Astrocyte (in vitro differentiated cells and primary cell): Measurements from ENCODE around the gene CNTLN. TPM values are rescaled to one million over a fixed set of nuclear protein-coding genes. Genes with fewer than 3 reads are reported as not detected.
"Not testable (repeated sequence)": the region's sequence is repeated elsewhere in the genome, so short reads cannot be mapped to it uniquely, and the experiment has no call there.

Experiments used
- DNase-seq: peaks from one replicate; pipeline ENCODE4 v3.0.0-alpha.2; 2010; ENCODE audit warnings: low read depth
- FAIRE-seq: peaks from 2 replicates; lab custom pipeline; 2011; peaks lifted over from hg19 to GRCh38; lab: Jason Lieb, UNC
- H2AFZ ChIP-seq: 2 replicates; pipeline ENCODE4 v1.6.0; 2012; ENCODE audit warnings: low read depth, low read length, inconsistent platforms
- H3K27ac ChIP-seq: 2 replicates; pipeline ENCODE4 v1.5.1; 2011; ENCODE audit warnings: low read depth, low read length, inconsistent platforms
- H3K27me3 ChIP-seq: 2 replicates; pipeline ENCODE4 v1.6.0; 2011; ENCODE audit warnings: low read length, inconsistent platforms; ENCODE audit not compliant: insufficient read depth
- H3K36me3 ChIP-seq: 2 replicates; pipeline ENCODE4 v1.5.1; 2011; ENCODE audit warnings: low read length, inconsistent platforms; ENCODE audit not compliant: insufficient read depth
- H3K4me1 ChIP-seq: 2 replicates; pipeline ENCODE4 v1.5.1; 2011; ENCODE audit warnings: low read length, inconsistent platforms; ENCODE audit not compliant: insufficient read depth
- H3K4me2 ChIP-seq: 2 replicates; pipeline ENCODE4 v1.6.0; 2012; ENCODE audit warnings: low read length, inconsistent platforms
- H3K4me3 ChIP-seq: 2 replicates; pipeline ENCODE4 v1.5.1; 2011; ENCODE audit warnings: low read depth, mild to moderate bottlenecking, low read length, inconsistent platforms; ENCODE audit not compliant: insufficient read depth
- H3K79me2 ChIP-seq: 2 replicates; pipeline ENCODE4 v1.6.0; 2012; ENCODE audit warnings: mild to moderate bottlenecking, low read length, inconsistent platforms; ENCODE audit not compliant: insufficient read depth
- H3K9ac ChIP-seq: 2 replicates; pipeline ENCODE4 v1.6.0; 2012; ENCODE audit warnings: mild to moderate bottlenecking, low read length, inconsistent platforms
- H3K9me3 ChIP-seq: 2 replicates; pipeline ENCODE4 v1.5.1; 2012; ENCODE audit warnings: low read depth, mild to moderate bottlenecking, low read length, inconsistent platforms; ENCODE audit not compliant: insufficient read depth
- H4K20me1 ChIP-seq: 2 replicates; pipeline ENCODE4 v1.6.0; 2012; ENCODE audit warnings: low read length, inconsistent platforms; ENCODE audit not compliant: insufficient read depth
- H3K27ac Mint-ChIP-seq: one replicate; pipeline ENCODE4 v1.8.0; 2021; ENCODE audit warnings: mild to moderate bottlenecking, mixed read lengths; ENCODE audit not compliant: unreplicated experiment
- H3K27me3 Mint-ChIP-seq: one replicate; pipeline ENCODE4 v1.8.0; 2021; ENCODE audit warnings: low read depth, mixed read lengths; ENCODE audit not compliant: unreplicated experiment
- H3K36me3 Mint-ChIP-seq: one replicate; pipeline ENCODE4 v1.8.0; 2021; ENCODE audit warnings: low read depth, mixed read lengths; ENCODE audit not compliant: unreplicated experiment
- H3K4me1 Mint-ChIP-seq: one replicate; pipeline ENCODE4 v1.8.0; 2021; ENCODE audit warnings: low read depth, mixed read lengths; ENCODE audit not compliant: unreplicated experiment
- H3K4me3 Mint-ChIP-seq: one replicate; pipeline ENCODE4 v1.8.0; 2021; ENCODE audit warnings: mild to moderate bottlenecking, moderate library complexity, mixed read lengths; ENCODE audit not compliant: unreplicated experiment
- H3K9me3 Mint-ChIP-seq: one replicate; pipeline ENCODE4 v1.8.0; 2021; ENCODE audit warnings: mild to moderate bottlenecking, mixed read lengths; ENCODE audit not compliant: unreplicated experiment
- EZH2 ChIP-seq: IDR thresholded peaks from 2 replicates; pipeline ENCODE4 v1.6.1; 2012; ENCODE audit warnings: mild to moderate bottlenecking, low read length, inconsistent platforms; ENCODE audit not compliant: insufficient read depth
- total RNA-seq: library from RNA; stranded (reverse); gene quantifications from 2 replicates; pipeline ENCODE4 v1.2.1, GENCODE V29; 2021
- TF ChIP-seq, protein P1 (sequence below): IDR thresholded peaks from 2 replicates; pipeline ENCODE4 v1.5.1; 2011; ENCODE audit warnings: low read depth, mild to moderate bottlenecking, inconsistent platforms, low read length, moderate library complexity; ENCODE audit not compliant: insufficient read depth

CNTLN gene
- total RNA-seq, 1 donor from 2014 or later: 4.4 TPM

DNA sequence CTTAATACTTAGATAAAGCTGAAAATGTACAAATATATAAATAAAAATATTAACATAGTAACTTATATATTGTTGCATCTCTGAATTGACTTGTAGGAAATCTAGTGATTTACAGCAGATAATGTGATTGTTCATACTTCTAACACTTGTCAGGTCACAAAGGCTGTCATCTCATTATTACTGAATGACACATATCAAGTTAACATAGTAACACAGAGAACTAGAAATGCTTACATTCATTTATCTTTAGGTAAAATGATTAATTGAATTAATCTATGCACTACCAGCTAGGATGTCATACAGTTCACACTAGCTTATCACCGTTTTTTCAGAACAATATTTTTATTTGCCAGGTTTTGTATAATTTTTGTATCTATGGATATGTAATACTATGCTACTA is 254.2 kb downstream of the CNTLN start:
- no peaks in the 10 kb centered on the region for H3K27me3 Mint-ChIP-seq
- Histone ChIP-seq H3K27ac (no peak overlapping the region), H3K4me1 (no peaks in the 10 kb centered on the region), H3K9ac (no peak overlapping the region), H3K27me3 (no peaks in the 10 kb centered on the region), H3K79me2 (no peaks in the 10 kb centered on the region), H3K4me2 (no peak overlapping the region), H3K4me3 (no peak overlapping the region), H3K9me3 (no peaks in the 10 kb centered on the region), H3K36me3 (no peaks in the 10 kb centered on the region), H2AFZ (no peak overlapping the region), H4K20me1 (no peaks in the 10 kb centered on the region)
- H3K36me3 Mint-ChIP-seq: no peaks in the 10 kb centered on the region
- DNase-seq (no peak), FAIRE-seq (no peak)
- H3K4me3 Mint-ChIP-seq: no peak overlapping the region
- no peaks in the 10 kb centered on the region for H3K4me1 Mint-ChIP-seq
- TF ChIP-seq, protein P1, sequence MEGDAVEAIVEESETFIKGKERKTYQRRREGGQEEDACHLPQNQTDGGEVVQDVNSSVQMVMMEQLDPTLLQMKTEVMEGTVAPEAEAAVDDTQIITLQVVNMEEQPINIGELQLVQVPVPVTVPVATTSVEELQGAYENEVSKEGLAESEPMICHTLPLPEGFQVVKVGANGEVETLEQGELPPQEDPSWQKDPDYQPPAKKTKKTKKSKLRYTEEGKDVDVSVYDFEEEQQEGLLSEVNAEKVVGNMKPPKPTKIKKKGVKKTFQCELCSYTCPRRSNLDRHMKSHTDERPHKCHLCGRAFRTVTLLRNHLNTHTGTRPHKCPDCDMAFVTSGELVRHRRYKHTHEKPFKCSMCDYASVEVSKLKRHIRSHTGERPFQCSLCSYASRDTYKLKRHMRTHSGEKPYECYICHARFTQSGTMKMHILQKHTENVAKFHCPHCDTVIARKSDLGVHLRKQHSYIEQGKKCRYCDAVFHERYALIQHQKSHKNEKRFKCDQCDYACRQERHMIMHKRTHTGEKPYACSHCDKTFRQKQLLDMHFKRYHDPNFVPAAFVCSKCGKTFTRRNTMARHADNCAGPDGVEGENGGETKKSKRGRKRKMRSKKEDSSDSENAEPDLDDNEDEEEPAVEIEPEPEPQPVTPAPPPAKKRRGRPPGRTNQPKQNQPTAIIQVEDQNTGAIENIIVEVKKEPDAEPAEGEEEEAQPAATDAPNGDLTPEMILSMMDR: no peak
- TF ChIP-seq EZH2: no peak
- H3K9me3 Mint-ChIP-seq: no peaks in the 10 kb centered on the region
- no peak overlapping the region for H3K27ac Mint-ChIP-seq

DNA sequence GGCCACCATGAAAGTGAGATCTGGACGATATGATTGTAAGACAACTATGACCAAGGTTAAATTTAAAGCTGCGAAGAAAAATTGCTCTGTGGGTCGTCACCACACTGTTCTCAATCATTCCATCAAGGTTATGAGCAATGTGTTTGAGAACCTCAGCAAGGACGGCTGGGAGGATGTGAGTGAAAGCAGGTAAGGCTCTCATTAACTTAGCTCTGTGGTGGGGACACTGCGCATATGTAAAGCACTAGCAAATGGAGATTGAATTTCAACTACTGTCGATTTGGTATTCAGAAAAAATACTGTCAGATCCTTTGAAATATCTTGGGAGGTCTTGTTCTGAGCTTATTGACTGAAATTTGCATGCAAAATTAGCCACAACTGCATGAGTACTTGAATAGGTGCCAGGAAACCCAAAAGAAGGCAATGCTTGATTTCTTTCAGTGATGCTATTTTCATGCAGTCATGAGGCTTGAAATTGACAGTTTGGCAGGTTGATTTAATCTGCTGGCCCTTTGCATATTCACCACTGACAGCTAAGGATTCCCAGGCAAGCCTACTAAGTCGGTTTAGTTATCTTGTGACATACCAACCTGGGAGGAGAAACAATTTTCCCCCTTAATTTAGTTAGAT is 260.2 kb downstream of the CNTLN start:
- H4K20me1 ChIP-seq: no peaks in the 10 kb centered on the region
- no peak overlapping the region for H3K4me3 ChIP-seq
- H3K79me2 ChIP-seq: no peaks in the 10 kb centered on the region
- H3K36me3 Mint-ChIP-seq: no peaks in the 10 kb centered on the region
- no peak overlapping the region for H2AFZ ChIP-seq
- DNase-seq: no peak
- peaks cover 4% of the 10 kb centered on the region for H3K4me1 Mint-ChIP-seq
- H3K27ac Mint-ChIP-seq: no peak overlapping the region
- TF ChIP-seq, protein P1: no peak
- TF ChIP-seq EZH2: no peak
- no peaks in the 10 kb centered on the region for H3K9me3 Mint-ChIP-seq
- H3K27me3 Mint-ChIP-seq: no peaks in the 10 kb centered on the region
- no peak overlapping the region for H3K27ac ChIP-seq
- FAIRE-seq: no peak
- no peak overlapping the region for H3K4me2 ChIP-seq
- peaks cover 4% of the 10 kb centered on the region for H3K36me3 ChIP-seq
- H3K4me3 Mint-ChIP-seq: no peak overlapping the region
- H3K4me1 ChIP-seq: no peaks in the 10 kb centered on the region
- H3K9ac ChIP-seq: no peak overlapping the region
- no peaks in the 10 kb centered on the region for H3K27me3 ChIP-seq
- no peaks in the 10 kb centered on the region for H3K9me3 ChIP-seq

DNA sequence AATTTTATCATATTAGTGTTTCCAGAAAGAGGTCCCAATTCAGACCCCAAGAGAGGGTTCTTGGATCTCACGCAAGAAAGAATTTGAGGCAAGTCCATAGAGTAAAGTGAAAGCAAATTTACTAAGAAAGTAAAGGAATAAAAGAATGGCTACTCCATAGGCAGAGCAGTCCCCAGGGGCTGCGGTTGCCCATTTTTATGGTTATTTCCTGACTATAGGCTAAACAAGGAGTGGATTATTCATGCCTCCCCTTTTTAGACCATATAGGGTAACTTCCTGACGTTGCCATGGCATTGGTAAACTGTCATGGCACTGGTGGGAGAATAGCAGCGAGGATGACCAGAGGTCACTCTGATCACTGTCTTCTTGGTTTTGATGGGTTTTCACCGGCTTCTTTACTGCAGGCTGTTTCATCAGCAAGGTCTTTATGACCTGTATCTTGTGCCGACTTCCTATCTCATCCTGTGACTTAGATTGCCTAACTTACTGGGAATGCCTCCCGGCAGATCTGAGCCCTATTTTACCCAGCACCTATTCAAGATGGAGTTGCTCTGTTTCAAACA is 262.4 kb downstream of the CNTLN start:
- H4K20me1 ChIP-seq, H3K27me3 ChIP-seq, H2AFZ ChIP-seq, H3K9ac ChIP-seq, H3K9me3 ChIP-seq, H3K27ac ChIP-seq, DNase-seq, H3K27me3 Mint-ChIP-seq, H3K9me3 Mint-ChIP-seq, H3K4me3 ChIP-seq, H3K79me2 ChIP-seq, H3K4me1 Mint-ChIP-seq, H3K36me3 Mint-ChIP-seq, H3K36me3 ChIP-seq, H3K4me2 ChIP-seq, FAIRE-seq, H3K27ac Mint-ChIP-seq, H3K4me3 Mint-ChIP-seq, H3K4me1 ChIP-seq: not testable (repeated sequence)
